NT2/D1 (cell line): ENCODE measurements around the gene CHST8.

Experiments used
- SUZ12 ChIP-seq: IDR thresholded peaks from 2 replicates; pipeline ENCODE4 v1.6.1; 2011; ENCODE audit not compliant: insufficient read length, insufficient read depth; ENCODE audit errors: extremely low read depth
- YY1 ChIP-seq: IDR thresholded peaks from 2 replicates; pipeline ENCODE4 v1.6.1; 2011; ENCODE audit not compliant: insufficient read length, insufficient read depth
- ZNF274 ChIP-seq: IDR thresholded peaks from 2 replicates; pipeline ENCODE4 v1.6.1; 2011; ENCODE audit warnings: mild to moderate bottlenecking, low read depth, low read length

DNA sequence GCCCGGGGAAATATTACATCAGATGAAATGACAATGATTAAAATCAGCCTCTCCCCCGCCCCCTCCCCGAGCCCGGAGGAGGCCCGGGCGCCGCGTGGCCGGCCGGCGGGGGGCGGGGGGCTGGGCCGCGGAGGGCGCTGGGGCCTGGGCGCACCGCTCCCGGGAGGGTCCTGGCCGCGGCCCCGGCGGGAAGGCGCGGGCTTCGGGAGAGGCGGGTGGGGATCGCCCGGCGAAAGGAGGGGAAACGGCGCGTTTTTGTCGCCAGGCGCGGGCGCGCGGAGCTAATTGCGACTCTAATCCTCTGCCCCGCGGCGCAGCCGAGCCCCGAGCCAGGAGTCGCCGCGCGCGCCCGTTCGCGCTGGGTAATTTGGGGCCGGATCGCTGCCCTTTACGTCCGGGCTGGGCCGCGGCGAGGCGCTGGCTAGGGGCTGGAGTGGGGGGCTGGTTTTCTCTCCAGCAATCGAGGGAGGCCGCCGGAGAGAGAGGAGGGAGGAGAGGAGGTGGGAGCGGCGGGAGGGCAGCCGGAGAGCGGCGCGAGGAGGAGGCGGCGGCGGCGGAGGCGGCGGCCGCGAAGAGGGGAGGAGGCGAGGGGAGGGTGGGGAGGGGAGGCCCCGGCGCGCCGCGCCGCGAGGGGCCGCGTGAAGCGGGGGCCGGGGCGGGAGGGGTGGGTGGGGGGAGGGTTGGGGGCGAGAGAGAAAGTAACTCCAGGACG lies 174.6 kb downstream of the CHST8 start, which contains the start of gene KCTD15:
- TF ChIP-seq SUZ12 (no peak), YY1 (no peak), ZNF274 (no peak)
